Esophagus squamous epithelium (tissue), 4 donors: Measurements from ENCODE around the gene CCNE1.

Experiments
- CTCF ChIP-seq, 6 experiments: fragments of 450-650 bp in 4 of 6; fragments of 200-600 bp in 2 of 6; sonication (generic) in 2 of 6; IDR thresholded peaks; one replicate each; pipeline ENCODE4 v1.5.1; 2016 to 2019; ENCODE audit warnings: antibody characterized with exemption in 6 of 6, mild to moderate bottlenecking in 4 of 6, moderate library complexity in 4 of 6
- POLR2A ChIP-seq, 4 donors: fragments of 450-650 bp; IDR thresholded peaks; one replicate each; pipeline ENCODE4 v1.6.1; 2017; ENCODE audit warnings: antibody characterized with exemption in 4 of 4, mild to moderate bottlenecking in 4 of 4, moderate library complexity in 3 of 4

DNA sequence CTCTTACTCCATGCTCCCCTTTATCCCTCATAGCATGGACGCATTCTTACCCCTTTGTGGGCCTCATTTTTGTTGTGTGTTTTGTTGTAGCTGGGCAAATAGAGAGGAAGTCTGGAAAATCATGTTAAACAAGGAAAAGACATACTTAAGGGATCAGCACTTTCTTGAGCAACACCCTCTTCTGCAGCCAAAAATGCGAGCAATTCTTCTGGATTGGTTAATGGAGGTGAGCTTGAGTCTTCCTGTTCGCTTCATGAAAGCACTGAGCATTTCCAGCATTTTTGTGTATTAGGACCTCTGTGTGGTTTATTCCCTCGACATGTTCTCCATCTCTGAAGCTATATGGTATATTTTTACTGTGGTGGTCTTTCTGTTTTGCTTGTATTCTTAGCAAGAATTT, 5.5 kb downstream of the CCNE1 start:
- no peak for TF ChIP-seq CTCF (IDR thresholded peaks at IDR 0.05)
- TF ChIP-seq POLR2A (IDR thresholded peaks at IDR 0.05): no peak
